Activated CD4-positive, alpha-beta memory T cell treated with anti-CD3 and anti-CD28 coated beads for 36 hours (primary cell): ENCODE results near the gene RIPOR2. TPM values are rescaled to one million over a fixed set of nuclear protein-coding genes. Genes with fewer than 3 reads are reported as not detected.

ENCODE experiments used
- CTCF ChIA-PET: fragments of 350-600 bp; sonication (Branson Sonifier 250); formaldehyde crosslinking; loops from one replicate; lab custom pipeline; 2021; ENCODE audit warnings: antibody characterized with exemption, inconsistent platforms; lab: Charles Lee
- POLR2A ChIA-PET: fragments of 350-600 bp; sonication (Branson Sonifier 250); formaldehyde crosslinking; loops from one replicate; lab custom pipeline; 2021; ENCODE audit warnings: antibody characterized with exemption; lab: Charles Lee
- DNase-seq: peaks from one replicate; pipeline ENCODE4 v3.0.0-alpha.2; 2020
- H3K27ac Mint-ChIP-seq: one replicate; pipeline ENCODE4 v1.8.0; 2021; ENCODE audit warnings: mixed read lengths
- H3K27me3 Mint-ChIP-seq: one replicate; pipeline ENCODE4 v1.8.0; 2021; ENCODE audit warnings: mixed read lengths
- H3K36me3 Mint-ChIP-seq: one replicate; pipeline ENCODE4 v1.8.0; 2021; ENCODE audit warnings: mixed read lengths
- H3K4me1 Mint-ChIP-seq: one replicate; pipeline ENCODE4 v1.8.0; 2021; ENCODE audit warnings: low read depth, mixed read lengths
- H3K4me3 Mint-ChIP-seq: one replicate; pipeline ENCODE4 v1.8.0; 2021; ENCODE audit warnings: mild to moderate bottlenecking, mixed read lengths
- H3K9me3 Mint-ChIP-seq: one replicate; pipeline ENCODE4 v1.8.0; 2021; ENCODE audit warnings: mixed read lengths
- intact Hi-C: fragments of 100-400 bp; cut with micrococcal nuclease; formaldehyde crosslinking; loops from one replicate; pipeline ENCODE4 v1.15.1; 2023
- total RNA-seq, 2 experiments: library from RNA; stranded (reverse); gene quantifications; one replicate each; pipeline ENCODE4 v1.2.3, GENCODE V29; 2021

RIPOR2 gene
- total RNA-seq, 2 experiments from 2014 or later: 64.5 to 68.7 TPM

GRCh38 chr6:24903681-24904080 is 32.1 kb downstream of the RIPOR2 start:
- Mint-ChIP-seq H3K4me1 (peaks cover 93% of the 10 kb centered on the region), H3K36me3 (peaks cover 43% of the 10 kb centered on the region), H3K9me3 (peaks cover 18% of the 10 kb centered on the region), H3K27me3 (no peaks in the 10 kb centered on the region), H3K4me3 (no peak overlapping the region), H3K27ac (peak overlapping the region; percentile 95)
- DNase-seq: no peak
- ChIA-PET POLR2A (no interaction called here), CTCF (interaction anchor here (1.4 to 2.2 kb wide), 3 partner anchors 15 to 88 kb away, joined by 5 to 8 read pairs (median 7); no protein-coding TSS in a partner anchor)
- intact Hi-C loops: no loop called here

- H3K27ac Mint-ChIP-seq: peak overlapping the region; percentile 83
- ChIA-PET CTCF (interaction anchor here (0.9 to 2.2 kb wide), 3 partner anchors 20 to 89 kb away, joined by 4 to 8 read pairs (median 7); no protein-coding TSS in a partner anchor), POLR2A (no interaction called here)
- peaks cover 94% of the 10 kb centered on the region for H3K4me1 Mint-ChIP-seq
- no peak overlapping the region for H3K4me3 Mint-ChIP-seq
- DNase-seq: no peak
- peaks cover 43% of the 10 kb centered on the region for H3K36me3 Mint-ChIP-seq
- peaks cover 18% of the 10 kb centered on the region for H3K9me3 Mint-ChIP-seq
- no peaks in the 10 kb centered on the region for H3K27me3 Mint-ChIP-seq
- intact Hi-C loops: no loop called here
Observed at GRCh38 chr6:24902782-24903181, 33.0 kb downstream of the RIPOR2 start.

- peaks cover 18% of the 10 kb centered on the region for H3K9me3 Mint-ChIP-seq
- peaks cover 93% of the 10 kb centered on the region for H3K4me1 Mint-ChIP-seq
- no peak for DNase-seq
- no peak overlapping the region for H3K4me3 Mint-ChIP-seq
- peak overlapping the region; percentile 86 for H3K27ac Mint-ChIP-seq
- peaks cover 40% of the 10 kb centered on the region for H3K36me3 Mint-ChIP-seq
- ChIA-PET CTCF (interaction anchor here (2.2 kb wide), 2 partner anchors 32 to 90 kb away, joined by 7 to 8 read pairs; no protein-coding TSS in a partner anchor), POLR2A (no interaction called here)
- intact Hi-C loops: no loop called here
- H3K27me3 Mint-ChIP-seq: no peaks in the 10 kb centered on the region
Observed at GRCh38 chr6:24901698-24902328, 33.9 kb downstream of the RIPOR2 start.

GRCh38 chr6:24900917-24901697 is 34.7 kb downstream of the RIPOR2 start:
- no peak for DNase-seq
- Mint-ChIP-seq H3K27ac (peak overlapping the region; percentile 86), H3K4me1 (peaks cover 91% of the 10 kb centered on the region), H3K9me3 (peaks cover 18% of the 10 kb centered on the region), H3K4me3 (peak overlapping the region; percentile 48), H3K27me3 (no peaks in the 10 kb centered on the region), H3K36me3 (peaks cover 40% of the 10 kb centered on the region)
- POLR2A ChIA-PET: interaction anchor here (1.2 to 3.5 kb wide), 5 partner anchors 9 to 44 kb away, joined by 3 to 41 read pairs (median 5); no protein-coding TSS in a partner anchor
- CTCF ChIA-PET: interaction anchor here (0.9 to 3.9 kb wide), 8 partner anchors 9 to 90 kb away, joined by 3 to 50 read pairs (median 24); partner anchors contain the start of gene RIPOR2
- intact Hi-C loops: loop anchor here (1.0 kb wide), 2 partner anchors 21 to 31 kb away; no protein-coding TSS in a partner anchor

GRCh38 chr6:24899997-24900325 is 35.8 kb downstream of the RIPOR2 start:
- Mint-ChIP-seq H3K9me3 (peaks cover 18% of the 10 kb centered on the region), H3K4me3 (peak overlapping the region; percentile 59), H3K27ac (peak overlapping the region; percentile 90), H3K27me3 (no peaks in the 10 kb centered on the region), H3K36me3 (peaks cover 35% of the 10 kb centered on the region), H3K4me1 (peaks cover 88% of the 10 kb centered on the region)
- CTCF ChIA-PET: interaction anchor here (0.7 to 3.9 kb wide), 18 partner anchors 9 to 171 kb away, joined by 3 to 50 read pairs (median 6); partner anchors contain the start of gene RIPOR2
- intact Hi-C loops: loop anchor here (1.0 to 2.0 kb wide), 4 partner anchors 9 to 43 kb away; no protein-coding TSS in a partner anchor
- DNase-seq: peak; percentile 70
- POLR2A ChIA-PET: interaction anchor here (0.8 to 3.5 kb wide), 14 partner anchors 10 to 91 kb away, joined by 3 to 41 read pairs (median 5); no protein-coding TSS in a partner anchor

- H3K4me1 Mint-ChIP-seq: peaks cover 89% of the 10 kb centered on the region
- H3K27ac Mint-ChIP-seq: peak overlapping the region; percentile 90
- H3K27me3 Mint-ChIP-seq: no peaks in the 10 kb centered on the region
- intact Hi-C loops: loop anchor here (1.0 to 2.0 kb wide), 2 partner anchors 10 to 43 kb away; no protein-coding TSS in a partner anchor
- CTCF ChIA-PET: interaction anchor here (0.7 to 3.9 kb wide), 21 partner anchors 8 to 172 kb away, joined by 3 to 50 read pairs (median 6); partner anchors contain the start of gene RIPOR2
- DNase-seq: no peak
- H3K9me3 Mint-ChIP-seq: peaks cover 18% of the 10 kb centered on the region
- peaks cover 31% of the 10 kb centered on the region for H3K36me3 Mint-ChIP-seq
- peak overlapping the region; percentile 59 for H3K4me3 Mint-ChIP-seq
- POLR2A ChIA-PET: interaction anchor here (0.8 to 3.5 kb wide), 14 partner anchors 11 to 92 kb away, joined by 3 to 41 read pairs (median 5); no protein-coding TSS in a partner anchor
Observed at GRCh38 chr6:24899136-24899996, 36.4 kb downstream of the RIPOR2 start.

GRCh38 chr6:24898676-24899075 is 37.1 kb downstream of the RIPOR2 start:
- H3K36me3 Mint-ChIP-seq: peaks cover 24% of the 10 kb centered on the region

GRCh38 chr6:24897186-24897585 is 38.6 kb downstream of the RIPOR2 start:
- peak overlapping the region; percentile 47 for H3K27ac Mint-ChIP-seq
- intact Hi-C loops: no loop called here
- H3K36me3 Mint-ChIP-seq: peaks cover 16% of the 10 kb centered on the region
- no peaks in the 10 kb centered on the region for H3K27me3 Mint-ChIP-seq
- H3K4me1 Mint-ChIP-seq: peaks cover 91% of the 10 kb centered on the region
- H3K4me3 Mint-ChIP-seq: no peak overlapping the region
- ChIA-PET POLR2A (no interaction called here), CTCF (no interaction called here)
- no peak for DNase-seq
- H3K9me3 Mint-ChIP-seq: no peaks in the 10 kb centered on the region

More at GRCh38 chr6:24898676-24899075, 37.1 kb downstream of the RIPOR2 start:
- Mint-ChIP-seq H3K4me1 (peaks cover 89% of the 10 kb centered on the region), H3K4me3 (no peak overlapping the region), H3K27ac (peak overlapping the region; percentile 90), H3K27me3 (no peaks in the 10 kb centered on the region), H3K9me3 (peaks cover 11% of the 10 kb centered on the region)
- CTCF ChIA-PET: interaction anchor here (0.9 to 3.9 kb wide), 13 partner anchors 11 to 128 kb away, joined by 3 to 50 read pairs (median 7); partner anchors contain the start of gene RIPOR2
- POLR2A ChIA-PET: interaction anchor here (0.9 to 3.5 kb wide), 10 partner anchors 10 to 107 kb away, joined by 3 to 41 read pairs (median 6); no protein-coding TSS in a partner anchor
- intact Hi-C loops: loop anchor here (1.0 to 2.0 kb wide), 3 partner anchors 11 to 42 kb away; no protein-coding TSS in a partner anchor
- DNase-seq: no peak

GRCh38 chr6:24893342-24893850 is 42.4 kb downstream of the RIPOR2 start:
- peak overlapping the region; percentile 80 for H3K27ac Mint-ChIP-seq
- no peaks in the 10 kb centered on the region for H3K27me3 Mint-ChIP-seq
- H3K4me3 Mint-ChIP-seq: no peak overlapping the region
- CTCF ChIA-PET: interaction anchor here (2.4 kb wide), 1 partner anchor 40 kb away, joined by 8 read pairs; no protein-coding TSS in a partner anchor
- POLR2A ChIA-PET: no interaction called here
- peaks cover 84% of the 10 kb centered on the region for H3K4me1 Mint-ChIP-seq
- DNase-seq: no peak
- intact Hi-C loops: no loop called here
- H3K9me3 Mint-ChIP-seq: no peaks in the 10 kb centered on the region
- H3K36me3 Mint-ChIP-seq: peaks cover 7% of the 10 kb centered on the region

- H3K36me3 Mint-ChIP-seq: peaks cover 7% of the 10 kb centered on the region
Observed at GRCh38 chr6:24891004-24891403, 44.8 kb downstream of the RIPOR2 start.

More at GRCh38 chr6:24891004-24891403, 44.8 kb downstream of the RIPOR2 start:
- Mint-ChIP-seq H3K27me3 (no peaks in the 10 kb centered on the region), H3K4me1 (peaks cover 88% of the 10 kb centered on the region), H3K9me3 (no peaks in the 10 kb centered on the region), H3K27ac (peak overlapping the region; percentile 66), H3K4me3 (no peak overlapping the region)
- ChIA-PET POLR2A (interaction anchor here (0.6 to 1.4 kb wide), 2 partner anchors 18 to 135 kb away, joined by 3 to 6 read pairs; no protein-coding TSS in a partner anchor), CTCF (interaction anchor here (0.6 to 2.1 kb wide), 5 partner anchors 9 to 245 kb away, joined by 3 to 6 read pairs (median 3); partner anchors contain the start of gene KIAA0319)
- intact Hi-C loops: no loop called here
- no peak for DNase-seq
